Neural cell (in vitro differentiated cells): ENCODE data around the gene FRMD1.

Experiments used
- EP300 ChIP-seq: fragments of 450-650 bp; conservative IDR thresholded peaks from 2 replicates; pipeline ENCODE4 v1.6.1; 2014; ENCODE audit warnings: antibody characterized with exemption, mild to moderate bottlenecking, moderate library complexity; ENCODE audit not compliant: poor library complexity, severe bottlenecking
- EZH2 ChIP-seq: fragments of 200-600, 300-800 bp; shearing (Covaris generic), sonication (generic); IDR thresholded peaks from 2 replicates; pipeline ENCODE4 v1.6.1; 2014; ENCODE audit warnings: antibody characterized with exemption, low read length, borderline replicate concordance, mild to moderate bottlenecking; ENCODE audit not compliant: insufficient read depth, poor library complexity, severe bottlenecking
- MXI1 ChIP-seq: fragments of 450-650 bp; conservative IDR thresholded peaks from 2 replicates; pipeline ENCODE4 v1.6.1; 2014; ENCODE audit warnings: antibody characterized with exemption, mild to moderate bottlenecking; ENCODE audit not compliant: poor library complexity, severe bottlenecking
- RAD21 ChIP-seq: fragments of 450-650 bp; conservative IDR thresholded peaks from 2 replicates; pipeline ENCODE4 v1.6.1; 2014; ENCODE audit warnings: antibody characterized with exemption, mild to moderate bottlenecking, moderate library complexity
- TF ChIP-seq, protein P1 (sequence below): fragments of 450-650 bp; IDR thresholded peaks from 2 replicates; pipeline ENCODE4 v1.5.1; 2014; ENCODE audit warnings: antibody characterized with exemption, mild to moderate bottlenecking, moderate library complexity; ENCODE audit not compliant: poor library complexity, severe bottlenecking

DNA sequence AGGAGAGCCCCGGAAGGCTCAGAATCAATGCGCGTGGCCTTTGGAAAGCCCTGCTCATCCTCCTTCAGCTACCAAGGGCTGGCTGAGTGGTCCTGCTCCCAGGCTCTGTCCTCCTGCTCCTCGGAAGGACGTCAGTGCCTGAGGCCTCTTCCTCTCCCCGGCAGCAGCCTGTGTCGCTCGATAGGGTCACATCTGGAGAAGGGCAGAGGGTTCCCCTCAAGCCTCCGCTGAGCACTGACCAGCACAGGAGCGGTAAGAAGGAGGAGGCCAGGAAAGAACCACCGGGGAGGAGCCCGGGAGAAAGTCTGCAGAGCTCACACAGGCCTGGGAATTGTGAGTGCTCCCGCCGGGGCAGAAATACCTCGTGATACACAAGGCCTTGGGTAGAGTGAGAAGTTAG lies 60.3 kb downstream of the FRMD1 start:
- TF ChIP-seq, protein P1, sequence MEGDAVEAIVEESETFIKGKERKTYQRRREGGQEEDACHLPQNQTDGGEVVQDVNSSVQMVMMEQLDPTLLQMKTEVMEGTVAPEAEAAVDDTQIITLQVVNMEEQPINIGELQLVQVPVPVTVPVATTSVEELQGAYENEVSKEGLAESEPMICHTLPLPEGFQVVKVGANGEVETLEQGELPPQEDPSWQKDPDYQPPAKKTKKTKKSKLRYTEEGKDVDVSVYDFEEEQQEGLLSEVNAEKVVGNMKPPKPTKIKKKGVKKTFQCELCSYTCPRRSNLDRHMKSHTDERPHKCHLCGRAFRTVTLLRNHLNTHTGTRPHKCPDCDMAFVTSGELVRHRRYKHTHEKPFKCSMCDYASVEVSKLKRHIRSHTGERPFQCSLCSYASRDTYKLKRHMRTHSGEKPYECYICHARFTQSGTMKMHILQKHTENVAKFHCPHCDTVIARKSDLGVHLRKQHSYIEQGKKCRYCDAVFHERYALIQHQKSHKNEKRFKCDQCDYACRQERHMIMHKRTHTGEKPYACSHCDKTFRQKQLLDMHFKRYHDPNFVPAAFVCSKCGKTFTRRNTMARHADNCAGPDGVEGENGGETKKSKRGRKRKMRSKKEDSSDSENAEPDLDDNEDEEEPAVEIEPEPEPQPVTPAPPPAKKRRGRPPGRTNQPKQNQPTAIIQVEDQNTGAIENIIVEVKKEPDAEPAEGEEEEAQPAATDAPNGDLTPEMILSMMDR: no peak
- no peak for TF ChIP-seq EZH2
- no peak for TF ChIP-seq RAD21
- TF ChIP-seq MXI1: no peak
- no peak for TF ChIP-seq EP300
